NCI-H2029 (cell line): ENCODE results near the gene KPNA1.
A peak's percentile ranks its signal among the peaks of the same experiment; 100 is the strongest.

Source experiments
- DNase-seq: peaks from one replicate; lab custom pipeline; 2025; lab: John Stamatoyannopoulos, UW

Gene KPNA1

DNA sequence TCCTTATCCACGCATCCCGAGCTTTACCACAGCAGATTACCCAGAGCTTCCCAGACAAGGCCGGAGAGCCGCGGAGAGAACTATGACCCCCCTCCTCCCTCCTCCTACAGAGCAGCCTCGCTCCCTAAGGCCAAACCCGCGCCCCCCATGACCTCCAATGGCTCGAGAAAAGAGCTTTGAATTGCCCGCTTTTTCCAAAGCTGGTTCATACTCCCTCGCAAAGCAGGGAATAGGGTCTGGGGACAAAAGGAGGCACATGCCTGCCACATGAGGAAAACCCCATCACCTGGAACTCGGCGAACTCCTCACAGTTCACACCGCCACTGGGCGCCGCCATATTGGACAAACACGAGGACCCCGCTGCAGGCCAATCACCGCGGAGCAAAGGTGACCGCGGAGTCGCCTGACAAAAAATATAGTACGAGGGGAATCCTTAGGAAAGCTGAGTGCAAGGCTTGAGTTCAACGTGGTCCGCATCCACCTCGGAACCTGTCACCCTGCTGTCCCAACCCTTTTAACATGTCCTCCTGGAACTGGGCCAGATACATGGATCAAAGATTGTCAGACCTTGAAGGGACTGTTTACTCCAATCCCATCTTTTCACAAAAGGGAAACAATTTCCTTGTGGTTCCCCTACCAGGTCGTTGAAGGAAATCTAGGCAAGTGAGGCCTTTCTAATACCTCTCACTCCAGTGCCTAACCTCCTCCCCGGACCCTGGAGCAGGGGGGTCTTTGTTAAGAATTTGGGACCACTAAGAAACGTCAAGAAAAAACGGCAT lies 131.7 kb downstream of the KPNA1 start, which contains the start of gene MIX23:
Gene MIX23, minus strand, starts transcription at position 344 of the 779 bp plus-strand sequence. Its CDS starts 7 bp downstream, at position 337.
- peak; percentile 83 for DNase-seq

DNA sequence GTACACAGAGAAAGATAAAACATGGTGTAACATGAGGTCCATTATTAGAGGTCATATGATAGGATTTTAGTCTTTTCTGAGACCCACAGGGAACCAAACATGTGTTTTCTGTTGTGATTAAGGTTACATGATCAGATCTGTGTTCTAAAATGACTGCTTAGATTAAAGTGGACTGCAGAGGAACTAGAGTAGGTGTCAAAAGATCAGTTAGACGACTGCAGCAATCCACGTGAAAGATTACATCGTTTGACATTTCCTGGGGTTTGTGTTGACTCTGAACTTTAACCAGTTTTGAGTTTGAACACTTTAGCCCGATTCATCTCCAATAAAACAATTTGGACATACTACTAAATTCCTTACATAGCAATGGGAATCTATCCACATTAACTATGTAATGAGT lies 136.8 kb downstream of the KPNA1 start:
- DNase-seq: no peak

DNA sequence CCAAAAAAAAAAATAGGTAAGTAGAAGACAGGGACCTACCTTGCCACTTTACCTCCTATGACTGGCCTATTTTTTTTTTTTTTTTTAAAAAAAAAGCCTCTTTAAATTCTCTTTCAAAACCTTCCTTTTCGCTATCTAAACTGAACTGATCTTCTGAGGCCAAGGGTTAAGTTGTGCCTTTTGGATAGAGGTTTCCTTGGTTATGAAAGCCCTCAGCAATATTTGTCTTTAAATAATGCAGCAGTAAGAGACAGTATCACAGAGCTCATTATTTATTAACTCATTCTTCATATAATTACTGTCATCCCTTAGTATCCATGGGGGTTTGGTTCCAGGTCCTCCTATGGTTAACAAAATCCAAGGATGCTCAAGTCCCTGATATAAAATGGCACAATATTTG lies 140.7 kb downstream of the KPNA1 start:
- DNase-seq: no peak
